Measurements from ENCODE around the gene NSMCE3. TPM values are rescaled to one million over a fixed set of nuclear protein-coding genes. Genes with fewer than 3 reads are reported as not detected.

NSMCE3 gene
- total RNA-seq, 1 donor from 2014 or later: 8.2 TPM

DNA sequence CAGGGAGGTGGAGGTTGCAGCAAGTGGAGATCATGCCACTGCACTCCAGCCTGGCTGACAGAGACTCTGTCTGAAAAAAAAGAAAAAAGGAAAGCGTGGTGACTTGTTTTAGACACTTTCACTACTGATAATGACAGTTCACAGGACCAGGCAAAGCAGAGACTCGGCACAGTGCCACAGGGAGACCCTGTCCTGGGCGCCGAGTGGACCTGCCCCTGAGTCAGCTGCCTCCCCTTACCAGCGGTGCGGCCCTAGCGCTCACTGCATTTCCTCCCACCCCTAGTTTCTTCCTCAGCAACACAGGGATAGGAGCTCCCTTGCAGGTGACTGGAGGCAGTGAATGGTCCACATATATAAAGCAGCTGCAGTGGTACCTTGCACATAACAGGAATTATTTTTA lies 38.7 kb upstream of the NSMCE3 start:
- H3K4me3 Mint-ChIP-seq: no peak overlapping the region
- H3K4me1 Mint-ChIP-seq (ENCODE audit: unreplicated experiment): no peaks in the 10 kb centered on the region
- DNase-seq (ENCODE audit: extremely low spot score, unreplicated experiment): no peak
- H3K27me3 Mint-ChIP-seq: peaks cover 17% of the 10 kb centered on the region
- no peaks in the 10 kb centered on the region for H3K36me3 Mint-ChIP-seq
- TF ChIP-seq, protein P1, sequence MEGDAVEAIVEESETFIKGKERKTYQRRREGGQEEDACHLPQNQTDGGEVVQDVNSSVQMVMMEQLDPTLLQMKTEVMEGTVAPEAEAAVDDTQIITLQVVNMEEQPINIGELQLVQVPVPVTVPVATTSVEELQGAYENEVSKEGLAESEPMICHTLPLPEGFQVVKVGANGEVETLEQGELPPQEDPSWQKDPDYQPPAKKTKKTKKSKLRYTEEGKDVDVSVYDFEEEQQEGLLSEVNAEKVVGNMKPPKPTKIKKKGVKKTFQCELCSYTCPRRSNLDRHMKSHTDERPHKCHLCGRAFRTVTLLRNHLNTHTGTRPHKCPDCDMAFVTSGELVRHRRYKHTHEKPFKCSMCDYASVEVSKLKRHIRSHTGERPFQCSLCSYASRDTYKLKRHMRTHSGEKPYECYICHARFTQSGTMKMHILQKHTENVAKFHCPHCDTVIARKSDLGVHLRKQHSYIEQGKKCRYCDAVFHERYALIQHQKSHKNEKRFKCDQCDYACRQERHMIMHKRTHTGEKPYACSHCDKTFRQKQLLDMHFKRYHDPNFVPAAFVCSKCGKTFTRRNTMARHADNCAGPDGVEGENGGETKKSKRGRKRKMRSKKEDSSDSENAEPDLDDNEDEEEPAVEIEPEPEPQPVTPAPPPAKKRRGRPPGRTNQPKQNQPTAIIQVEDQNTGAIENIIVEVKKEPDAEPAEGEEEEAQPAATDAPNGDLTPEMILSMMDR (conservative IDR thresholded peaks at IDR 0.05): no peak
- no peak overlapping the region for H3K27ac Mint-ChIP-seq
- no peaks in the 10 kb centered on the region for H3K9me3 Mint-ChIP-seq

- no peaks in the 10 kb centered on the region for H3K9me3 Mint-ChIP-seq
- no peak overlapping the region for H3K27ac Mint-ChIP-seq
- H3K4me3 Mint-ChIP-seq: no peak overlapping the region
- H3K27me3 Mint-ChIP-seq: peaks cover 17% of the 10 kb centered on the region
- TF ChIP-seq, protein P1 (conservative IDR thresholded peaks at IDR 0.05): no peak
- no peaks in the 10 kb centered on the region for H3K4me1 Mint-ChIP-seq (ENCODE audit: unreplicated experiment)
- H3K36me3 Mint-ChIP-seq: no peaks in the 10 kb centered on the region
- DNase-seq (ENCODE audit: extremely low spot score, unreplicated experiment): no peak
Observed at GRCh38 chr15:29305556-29305955, 35.9 kb upstream of the NSMCE3 start.

- no peak overlapping the region for H3K4me3 Mint-ChIP-seq
- H3K4me1 Mint-ChIP-seq (ENCODE audit: unreplicated experiment): no peaks in the 10 kb centered on the region
- peaks cover 18% of the 10 kb centered on the region for H3K27me3 Mint-ChIP-seq
- H3K36me3 Mint-ChIP-seq: no peaks in the 10 kb centered on the region
- no peaks in the 10 kb centered on the region for H3K9me3 Mint-ChIP-seq
- TF ChIP-seq, protein P1 (conservative IDR thresholded peaks at IDR 0.05): no peak
- no peak for DNase-seq (ENCODE audit: extremely low spot score, unreplicated experiment)
- H3K27ac Mint-ChIP-seq: no peak overlapping the region
Observed at GRCh38 chr15:29302871-29303270, 33.2 kb upstream of the NSMCE3 start.

DNA sequence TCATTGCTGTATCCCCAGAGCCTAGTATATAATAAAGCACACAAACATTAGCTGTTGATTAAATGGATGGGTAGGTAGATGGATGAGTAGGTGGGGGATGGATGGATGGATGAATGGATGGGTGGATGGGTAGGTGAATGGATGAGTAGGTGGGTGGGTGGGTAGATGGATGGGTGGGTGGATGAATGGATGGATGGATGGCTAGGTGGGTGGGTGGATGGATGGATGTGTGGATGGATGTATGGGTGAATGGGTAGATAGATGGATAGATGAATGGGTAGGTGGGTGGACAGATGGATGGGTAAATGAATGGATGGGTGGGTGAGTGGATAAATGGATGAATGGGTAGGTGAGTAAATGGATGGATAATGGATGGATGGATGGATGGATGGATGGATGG lies 30.2 kb upstream of the NSMCE3 start:
- H3K27me3 Mint-ChIP-seq: peaks cover 6% of the 10 kb centered on the region
- H3K9me3 Mint-ChIP-seq: no peaks in the 10 kb centered on the region
- TF ChIP-seq, protein P1 (conservative IDR thresholded peaks at IDR 0.05): no peak
- H3K27ac Mint-ChIP-seq: no peak overlapping the region
- no peaks in the 10 kb centered on the region for H3K4me1 Mint-ChIP-seq (ENCODE audit: unreplicated experiment)
- DNase-seq (ENCODE audit: extremely low spot score, unreplicated experiment): no peak
- no peak overlapping the region for H3K4me3 Mint-ChIP-seq
- H3K36me3 Mint-ChIP-seq: no peaks in the 10 kb centered on the region

DNA sequence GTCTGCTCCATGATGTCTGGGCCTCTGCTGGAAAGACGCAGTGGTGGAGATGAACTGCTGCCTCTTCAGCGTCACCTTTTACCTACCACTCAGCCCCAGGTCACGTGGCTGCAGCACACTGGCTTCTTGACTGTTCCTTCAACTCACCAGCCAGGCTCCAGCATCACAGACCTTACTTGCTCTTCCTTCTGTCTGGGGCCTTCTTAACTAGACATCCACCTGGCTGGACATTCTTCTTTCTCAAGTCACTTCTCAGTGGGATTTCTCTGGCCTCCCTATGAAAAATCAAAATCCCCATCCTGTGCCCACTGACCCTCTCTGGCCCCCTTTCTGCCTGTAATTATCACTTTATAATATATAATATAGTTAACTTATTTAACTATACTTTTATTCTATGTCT lies 29.7 kb upstream of the NSMCE3 start:
- TF ChIP-seq, protein P1 (conservative IDR thresholded peaks at IDR 0.05): no peak
- Mint-ChIP-seq H3K36me3 (no peaks in the 10 kb centered on the region), H3K4me3 (no peak overlapping the region), H3K9me3 (no peaks in the 10 kb centered on the region), H3K27me3 (peaks cover 4% of the 10 kb centered on the region), H3K27ac (no peak overlapping the region), H3K4me1 (ENCODE audit: unreplicated experiment) (no peaks in the 10 kb centered on the region)
- DNase-seq (ENCODE audit: extremely low spot score, unreplicated experiment): no peak

- Mint-ChIP-seq H3K9me3 (no peaks in the 10 kb centered on the region), H3K4me1 (ENCODE audit: unreplicated experiment) (no peaks in the 10 kb centered on the region), H3K27me3 (peaks cover 4% of the 10 kb centered on the region), H3K27ac (no peak overlapping the region), H3K36me3 (no peaks in the 10 kb centered on the region), H3K4me3 (no peak overlapping the region)
- TF ChIP-seq, protein P1 (conservative IDR thresholded peaks at IDR 0.05): no peak
- no peak for DNase-seq (ENCODE audit: extremely low spot score, unreplicated experiment)
Observed at GRCh38 chr15:29294732-29295325, 25.2 kb upstream of the NSMCE3 start.
